WTC11 (cell line): ENCODE measurements around the gene TERC. TPM values are rescaled to one million over a fixed set of nuclear protein-coding genes. Genes with fewer than 3 reads are reported as not detected.
A peak's percentile ranks its signal among the peaks of the same experiment; 100 is the strongest.

Source experiments
- ATAC-seq: fragments of 200-7000 bp; cut with Tn5 transposase; 2 replicates; pipeline ENCODE4 v1.10.0; 2021; ENCODE audit warnings: mild to moderate bottlenecking, moderate library complexity
- CTCF ChIA-PET: fragments of 300-600 bp; sonication (Branson Sonifier 250); formaldehyde crosslinking; loops from one replicate; lab custom pipeline; 2021; ENCODE audit warnings: antibody characterized with exemption; lab: Charles Lee
- POLR2A ChIA-PET: fragments of 350-600 bp; sonication (Branson Sonifier 250); formaldehyde crosslinking; loops from one replicate; lab custom pipeline; 2021; ENCODE audit warnings: antibody characterized with exemption; lab: Charles Lee
- DNase-seq: peaks from one replicate; pipeline ENCODE4 v3.0.0; 2021; ENCODE audit warnings: low spot score
- H3K27ac Mint-ChIP-seq: 2 replicates; pipeline ENCODE4 v1.8.0; 2021; ENCODE audit warnings: mixed read lengths
- H3K27me3 Mint-ChIP-seq: 2 replicates; pipeline ENCODE4 v1.8.0; 2021; ENCODE audit warnings: low read depth, mild to moderate bottlenecking, moderate library complexity, mixed read lengths
- H3K36me3 Mint-ChIP-seq: 2 replicates; pipeline ENCODE4 v1.8.0; 2021; ENCODE audit warnings: mixed read lengths
- H3K4me1 Mint-ChIP-seq: 2 replicates; pipeline ENCODE4 v1.8.0; 2022; ENCODE audit warnings: mixed read lengths
- H3K4me3 Mint-ChIP-seq: 2 replicates; pipeline ENCODE4 v1.8.0; 2021; ENCODE audit warnings: mild to moderate bottlenecking, moderate library complexity, mixed read lengths
- H3K9me3 Mint-ChIP-seq: 2 replicates; pipeline ENCODE4 v1.8.0; 2021; ENCODE audit warnings: mixed read lengths
- ELF4 ChIP-seq: sonication (generic); formaldehyde crosslinking; IDR thresholded peaks from 2 replicates; pipeline ENCODE4 v1.8.1; 2022; ENCODE audit warnings: low read depth, mild to moderate bottlenecking, moderate library complexity, missing genetic modification reagents
- ESRRA ChIP-seq: sonication (generic); formaldehyde crosslinking; IDR thresholded peaks from 2 replicates; pipeline ENCODE4 v1.8.1; 2022; ENCODE audit warnings: mild to moderate bottlenecking, missing genetic modification reagents, borderline replicate concordance
- FOXK1 ChIP-seq: sonication (generic); formaldehyde crosslinking; IDR thresholded peaks from 2 replicates; pipeline ENCODE4 v1.8.0; 2022; ENCODE audit warnings: mild to moderate bottlenecking, moderate library complexity, missing genetic modification reagents
- FOXP1 ChIP-seq: sonication (generic); formaldehyde crosslinking; IDR thresholded peaks from 2 replicates; pipeline ENCODE4 v1.8.0; 2022; ENCODE audit warnings: missing genetic modification reagents, mild to moderate bottlenecking, moderate library complexity, borderline replicate concordance
- GRHL2 ChIP-seq: fragments of 250-450 bp; sonication (Bioruptor Pico); IDR thresholded peaks from 2 replicates; pipeline ENCODE4 v1.8.0; 2022; ENCODE audit warnings: mild to moderate bottlenecking, moderate library complexity; ENCODE audit not compliant: insufficient replicate concordance, severe bottlenecking
- NR1H2 ChIP-seq: sonication (generic); formaldehyde crosslinking; IDR thresholded peaks from 2 replicates; pipeline ENCODE4 v1.9.0; 2021; ENCODE audit warnings: mild to moderate bottlenecking, moderate library complexity, missing genetic modification reagents
- SOX15 ChIP-seq: fragments of 250-450 bp; sonication (Bioruptor Pico); IDR thresholded peaks from 2 replicates; pipeline ENCODE4 v1.9.0; 2021; ENCODE audit warnings: mild to moderate bottlenecking
- TP53 ChIP-seq: sonication (generic); formaldehyde crosslinking; IDR thresholded peaks from 2 replicates; pipeline ENCODE4 v1.8.1; 2023; ENCODE audit warnings: mild to moderate bottlenecking, missing genetic modification reagents
- ZBTB21 ChIP-seq: sonication (generic); formaldehyde crosslinking; IDR thresholded peaks from 2 replicates; pipeline ENCODE4 v1.8.1; 2023; ENCODE audit warnings: mild to moderate bottlenecking, missing genetic modification reagents, borderline replicate concordance
- ZNF138 ChIP-seq: sonication (generic); formaldehyde crosslinking; conservative IDR thresholded peaks from 2 replicates; pipeline ENCODE4 v1.8.1; 2022; ENCODE audit warnings: mild to moderate bottlenecking, moderate library complexity, missing genetic modification reagents
- ZNF396 ChIP-seq: fragments of 250-450 bp; sonication (Bioruptor Pico); IDR thresholded peaks from 2 replicates; pipeline ENCODE4 v1.8.0; 2021; ENCODE audit warnings: mild to moderate bottlenecking, moderate library complexity, borderline replicate concordance
- ZNF416 ChIP-seq: fragments of 250-450 bp; sonication (Bioruptor Pico); IDR thresholded peaks from 2 replicates; pipeline ENCODE4 v1.9.0; 2021; ENCODE audit warnings: mild to moderate bottlenecking, inconsistent platforms
- total RNA-seq: library from RNA; stranded (reverse); gene quantifications from 3 replicates; pipeline ENCODE4 v1.2.3, GENCODE V29; 2021
- TF ChIP-seq, protein P1 (sequence below): sonication (generic); formaldehyde crosslinking; IDR thresholded peaks from 2 replicates; pipeline ENCODE4 v1.8.0; 2022; ENCODE audit warnings: mild to moderate bottlenecking, missing genetic modification reagents
- TF ChIP-seq, protein P2 (sequence below): sonication (generic); formaldehyde crosslinking; IDR thresholded peaks from 2 replicates; pipeline ENCODE4 v1.8.0; 2022; ENCODE audit warnings: mild to moderate bottlenecking, missing genetic modification reagents
- TF ChIP-seq, protein P3 (sequence below): sonication (generic); formaldehyde crosslinking; IDR thresholded peaks from 2 replicates; pipeline ENCODE4 v1.8.1; 2023; ENCODE audit warnings: mild to moderate bottlenecking, missing genetic modification reagents
- TF ChIP-seq, protein P4 (sequence below): sonication (generic); formaldehyde crosslinking; IDR thresholded peaks from 2 replicates; pipeline ENCODE4 v1.8.0; 2023; ENCODE audit warnings: missing genetic modification reagents, mild to moderate bottlenecking, borderline replicate concordance

Gene TERC
- total RNA-seq, 1 experiment from 2014 or later = 34.3 TPM

DNA sequence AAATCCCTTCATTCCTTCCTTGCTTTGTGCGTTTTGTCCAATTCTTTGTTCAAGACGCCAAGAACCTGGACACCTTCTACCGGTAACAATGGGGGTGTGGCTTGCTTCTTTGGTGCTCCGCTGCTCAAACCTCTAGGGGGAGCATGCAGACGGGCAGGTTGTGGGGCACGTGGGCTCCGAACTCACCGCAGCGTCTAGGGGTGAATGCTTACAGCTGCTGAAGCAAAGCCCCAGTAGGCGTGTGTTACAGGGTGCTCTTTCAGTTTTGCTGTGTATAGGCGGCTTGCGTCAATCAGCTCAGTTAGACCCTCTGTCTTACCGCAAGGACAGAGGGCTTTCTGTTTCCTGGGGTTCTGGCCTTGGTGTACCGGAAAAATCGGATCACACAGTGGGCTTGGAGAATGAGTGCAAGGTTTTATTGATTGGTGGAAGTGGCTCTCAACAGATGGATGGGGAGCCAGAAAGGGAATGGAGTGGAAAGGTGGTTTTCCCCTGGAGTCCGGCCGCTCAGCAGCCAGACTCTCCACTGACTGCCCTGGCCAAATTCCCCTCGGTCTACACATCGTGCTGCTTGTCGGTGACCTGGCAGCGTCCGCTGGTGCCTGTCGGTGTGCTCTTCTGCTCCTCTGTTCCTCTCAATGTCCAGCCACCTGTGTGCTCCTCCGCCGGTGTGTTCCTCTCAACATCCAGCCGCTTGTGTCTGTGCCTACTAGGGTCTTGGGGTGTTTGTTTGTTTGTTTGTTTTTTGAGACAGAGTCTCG, 49.1 kb upstream of the TERC start (continued):
- no peak for TF ChIP-seq FOXP1 (CRISPR knock-in tag)
- TF ChIP-seq, protein P1, sequence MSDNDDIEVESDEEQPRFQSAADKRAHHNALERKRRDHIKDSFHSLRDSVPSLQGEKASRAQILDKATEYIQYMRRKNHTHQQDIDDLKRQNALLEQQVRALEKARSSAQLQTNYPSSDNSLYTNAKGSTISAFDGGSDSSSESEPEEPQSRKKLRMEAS (CRISPR knock-in tag) = peak; percentile 93
- TF ChIP-seq, protein P2, sequence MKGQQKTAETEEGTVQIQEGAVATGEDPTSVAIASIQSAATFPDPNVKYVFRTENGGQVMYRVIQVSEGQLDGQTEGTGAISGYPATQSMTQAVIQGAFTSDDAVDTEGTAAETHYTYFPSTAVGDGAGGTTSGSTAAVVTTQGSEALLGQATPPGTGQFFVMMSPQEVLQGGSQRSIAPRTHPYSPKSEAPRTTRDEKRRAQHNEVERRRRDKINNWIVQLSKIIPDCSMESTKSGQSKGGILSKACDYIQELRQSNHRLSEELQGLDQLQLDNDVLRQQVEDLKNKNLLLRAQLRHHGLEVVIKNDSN (CRISPR knock-in tag) = peak; percentile 86

DNA sequence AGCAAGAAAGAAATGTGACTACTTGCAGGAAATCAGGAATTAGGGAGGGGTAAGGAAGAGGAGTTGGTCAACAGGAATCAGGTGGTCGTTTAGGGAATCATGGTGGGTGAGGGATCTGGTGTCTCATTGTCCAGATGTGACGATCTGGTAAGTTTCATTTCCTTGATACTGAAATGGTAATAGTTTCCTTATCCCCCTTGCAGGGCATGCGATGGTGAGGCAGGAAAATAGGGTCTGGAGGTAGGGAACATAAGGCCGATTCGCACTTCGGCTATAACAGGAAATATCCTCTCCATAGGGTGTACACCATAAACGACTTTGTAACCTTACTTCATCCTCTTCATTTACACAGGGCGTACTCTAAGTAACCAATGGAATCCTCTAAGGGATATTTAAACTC, 48.4 kb upstream of the TERC start:
- ATAC-seq (no peak), DNase-seq (no peak)
- Mint-ChIP-seq H3K36me3 (peaks cover 11% of the 10 kb centered on the region), H3K4me3 (peak overlapping the region; percentile 75), H3K9me3 (peaks cover 16% of the 10 kb centered on the region), H3K4me1 (peaks cover 34% of the 10 kb centered on the region), H3K27me3 (peaks cover 48% of the 10 kb centered on the region), H3K27ac (peak overlapping the region; percentile 6; the same call in 1 of the 2 replicates)
- CTCF ChIA-PET = interaction anchor here (0.9 to 1.3 kb wide), 5 partner anchors 29 to 251 kb away, joined by 3 read pairs; no protein-coding TSS in a partner anchor
- TF ChIP-seq, protein P3, sequence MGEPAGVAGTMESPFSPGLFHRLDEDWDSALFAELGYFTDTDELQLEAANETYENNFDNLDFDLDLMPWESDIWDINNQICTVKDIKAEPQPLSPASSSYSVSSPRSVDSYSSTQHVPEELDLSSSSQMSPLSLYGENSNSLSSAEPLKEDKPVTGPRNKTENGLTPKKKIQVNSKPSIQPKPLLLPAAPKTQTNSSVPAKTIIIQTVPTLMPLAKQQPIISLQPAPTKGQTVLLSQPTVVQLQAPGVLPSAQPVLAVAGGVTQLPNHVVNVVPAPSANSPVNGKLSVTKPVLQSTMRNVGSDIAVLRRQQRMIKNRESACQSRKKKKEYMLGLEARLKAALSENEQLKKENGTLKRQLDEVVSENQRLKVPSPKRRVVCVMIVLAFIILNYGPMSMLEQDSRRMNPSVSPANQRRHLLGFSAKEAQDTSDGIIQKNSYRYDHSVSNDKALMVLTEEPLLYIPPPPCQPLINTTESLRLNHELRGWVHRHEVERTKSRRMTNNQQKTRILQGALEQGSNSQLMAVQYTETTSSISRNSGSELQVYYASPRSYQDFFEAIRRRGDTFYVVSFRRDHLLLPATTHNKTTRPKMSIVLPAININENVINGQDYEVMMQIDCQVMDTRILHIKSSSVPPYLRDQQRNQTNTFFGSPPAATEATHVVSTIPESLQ = no peak
- TF ChIP-seq ESRRA (CRISPR knock-in tag) (no peak), FOXK1 (no peak), NR1H2 (CRISPR knock-in tag) (no peak), ZNF396 (CRISPR knock-in tag) (no peak), ZNF138 (CRISPR knock-in tag) (no peak), ELF4 (no peak), GRHL2 (CRISPR knock-in tag) (no peak), TP53 (no peak), ZBTB21 (CRISPR knock-in tag) (no peak), ZNF416 (no peak), SOX15 (CRISPR knock-in tag) (no peak)
- TF ChIP-seq, protein P4, sequence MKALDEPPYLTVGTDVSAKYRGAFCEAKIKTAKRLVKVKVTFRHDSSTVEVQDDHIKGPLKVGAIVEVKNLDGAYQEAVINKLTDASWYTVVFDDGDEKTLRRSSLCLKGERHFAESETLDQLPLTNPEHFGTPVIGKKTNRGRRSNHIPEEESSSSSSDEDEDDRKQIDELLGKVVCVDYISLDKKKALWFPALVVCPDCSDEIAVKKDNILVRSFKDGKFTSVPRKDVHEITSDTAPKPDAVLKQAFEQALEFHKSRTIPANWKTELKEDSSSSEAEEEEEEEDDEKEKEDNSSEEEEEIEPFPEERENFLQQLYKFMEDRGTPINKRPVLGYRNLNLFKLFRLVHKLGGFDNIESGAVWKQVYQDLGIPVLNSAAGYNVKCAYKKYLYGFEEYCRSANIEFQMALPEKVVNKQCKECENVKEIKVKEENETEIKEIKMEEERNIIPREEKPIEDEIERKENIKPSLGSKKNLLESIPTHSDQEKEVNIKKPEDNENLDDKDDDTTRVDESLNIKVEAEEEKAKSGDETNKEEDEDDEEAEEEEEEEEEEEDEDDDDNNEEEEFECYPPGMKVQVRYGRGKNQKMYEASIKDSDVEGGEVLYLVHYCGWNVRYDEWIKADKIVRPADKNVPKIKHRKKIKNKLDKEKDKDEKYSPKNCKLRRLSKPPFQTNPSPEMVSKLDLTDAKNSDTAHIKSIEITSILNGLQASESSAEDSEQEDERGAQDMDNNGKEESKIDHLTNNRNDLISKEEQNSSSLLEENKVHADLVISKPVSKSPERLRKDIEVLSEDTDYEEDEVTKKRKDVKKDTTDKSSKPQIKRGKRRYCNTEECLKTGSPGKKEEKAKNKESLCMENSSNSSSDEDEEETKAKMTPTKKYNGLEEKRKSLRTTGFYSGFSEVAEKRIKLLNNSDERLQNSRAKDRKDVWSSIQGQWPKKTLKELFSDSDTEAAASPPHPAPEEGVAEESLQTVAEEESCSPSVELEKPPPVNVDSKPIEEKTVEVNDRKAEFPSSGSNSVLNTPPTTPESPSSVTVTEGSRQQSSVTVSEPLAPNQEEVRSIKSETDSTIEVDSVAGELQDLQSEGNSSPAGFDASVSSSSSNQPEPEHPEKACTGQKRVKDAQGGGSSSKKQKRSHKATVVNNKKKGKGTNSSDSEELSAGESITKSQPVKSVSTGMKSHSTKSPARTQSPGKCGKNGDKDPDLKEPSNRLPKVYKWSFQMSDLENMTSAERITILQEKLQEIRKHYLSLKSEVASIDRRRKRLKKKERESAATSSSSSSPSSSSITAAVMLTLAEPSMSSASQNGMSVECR = no peak
- POLR2A ChIA-PET = interaction anchor here (1.3 kb wide), 1 partner anchor 42 kb away, joined by 3 read pairs; no protein-coding TSS in a partner anchor
